GM19463 (cell line): Measurements from ENCODE around the gene TMEM108.
"Not testable (repeated sequence)": the region's sequence is repeated elsewhere in the genome, so short reads cannot be mapped to it uniquely, and the experiment has no call there.

ENCODE experiments used
- ATAC-seq: cut with Tn5 transposase; IDR thresholded peaks from one replicate; pipeline ENCODE4 v1.9.1; 2021; ENCODE audit warnings: mild to moderate bottlenecking, moderate library complexity; ENCODE audit not compliant: unreplicated experiment

TMEM108 gene

DNA sequence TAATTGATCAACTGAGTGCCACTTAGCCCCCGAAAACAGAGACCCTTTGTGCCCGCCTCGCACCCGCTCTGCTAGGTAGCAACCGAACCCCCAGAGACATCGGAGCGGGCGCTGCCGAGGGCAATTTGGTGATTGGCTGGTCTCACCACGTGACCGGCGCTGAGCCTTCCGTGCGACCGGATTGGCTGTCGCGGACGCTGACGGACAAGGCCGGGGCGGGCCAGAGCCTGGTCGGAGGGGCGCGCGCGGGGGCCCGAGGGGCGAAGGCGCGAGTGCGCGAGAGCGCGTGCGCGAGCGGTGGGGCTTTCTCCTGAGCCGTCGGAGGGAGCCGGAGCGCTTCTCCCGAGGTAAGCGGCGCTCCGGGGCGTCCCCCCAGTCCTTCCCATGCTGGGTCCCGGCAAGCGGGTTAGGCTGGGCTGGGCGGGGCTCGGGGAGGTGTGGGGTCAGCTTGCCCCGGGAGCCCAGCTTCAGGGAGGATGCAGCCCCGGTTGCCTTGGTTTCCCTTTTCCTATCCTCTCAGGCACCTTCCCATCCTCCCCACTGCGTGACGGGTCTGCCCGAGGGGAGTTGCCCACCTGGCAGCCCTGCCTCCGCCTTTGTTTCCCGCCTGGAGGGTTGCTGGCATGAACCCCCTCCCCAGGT, at the start of gene TMEM108:
TSS of gene TMEM108 (plus strand) at position 303 of the 642 bp plus-strand sequence.
- ATAC-seq = no peak

DNA sequence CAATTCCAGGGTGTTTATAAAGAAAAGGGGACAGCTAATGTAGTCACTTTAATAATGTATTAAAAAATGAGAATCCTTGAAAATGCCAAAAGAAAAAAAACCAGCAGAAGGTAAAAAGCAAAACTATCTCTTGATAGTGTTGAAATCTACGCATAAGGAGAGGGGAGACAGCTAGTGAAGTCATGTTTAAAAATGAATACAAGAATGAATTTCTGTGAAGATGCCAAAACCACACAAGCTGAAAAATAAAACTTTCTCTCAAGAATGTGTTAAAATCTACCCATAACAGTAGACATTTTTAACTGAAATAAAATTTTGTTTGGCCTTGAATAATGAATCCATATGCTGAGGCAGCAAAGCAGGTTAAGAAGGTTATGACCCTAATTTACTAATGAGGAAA, 42.2 kb upstream of the TMEM108 start:
- ATAC-seq = no peak

DNA sequence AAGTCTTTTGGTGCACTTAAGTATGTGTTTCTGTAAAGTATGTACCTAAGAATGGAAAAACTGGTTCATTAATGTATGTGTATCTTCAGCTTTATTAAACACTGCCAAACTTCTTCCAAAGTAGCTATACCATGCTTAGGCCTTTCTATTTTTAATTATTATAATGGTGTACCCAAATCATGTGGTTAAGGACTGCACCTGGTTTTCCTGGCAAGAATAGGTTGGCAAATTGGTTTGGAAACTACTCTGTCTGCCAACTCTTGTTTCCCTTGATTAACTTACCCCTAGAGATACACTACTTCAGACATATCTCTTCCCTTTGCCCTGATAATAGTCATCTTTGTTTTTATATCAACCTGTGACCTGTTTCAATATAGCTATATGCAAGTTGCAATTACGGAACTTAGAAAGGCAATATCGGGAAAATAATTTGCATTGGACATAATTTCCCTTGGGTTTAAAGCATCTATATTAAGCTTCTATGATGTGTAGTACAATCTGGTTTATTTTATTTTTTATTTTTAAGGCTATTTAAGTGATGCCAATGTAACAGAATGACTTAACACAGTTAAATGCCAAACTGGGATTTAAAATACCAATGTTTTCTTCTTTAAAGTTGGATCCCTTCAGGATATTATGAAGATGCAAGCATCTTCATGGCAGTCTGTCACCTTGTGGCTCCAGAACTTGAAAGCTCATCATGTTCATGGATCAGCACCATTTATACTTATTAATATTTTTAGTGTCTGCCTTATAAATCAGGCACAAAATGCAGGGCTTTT, 40.6 kb upstream of the TMEM108 start:
- ATAC-seq = no peak

DNA sequence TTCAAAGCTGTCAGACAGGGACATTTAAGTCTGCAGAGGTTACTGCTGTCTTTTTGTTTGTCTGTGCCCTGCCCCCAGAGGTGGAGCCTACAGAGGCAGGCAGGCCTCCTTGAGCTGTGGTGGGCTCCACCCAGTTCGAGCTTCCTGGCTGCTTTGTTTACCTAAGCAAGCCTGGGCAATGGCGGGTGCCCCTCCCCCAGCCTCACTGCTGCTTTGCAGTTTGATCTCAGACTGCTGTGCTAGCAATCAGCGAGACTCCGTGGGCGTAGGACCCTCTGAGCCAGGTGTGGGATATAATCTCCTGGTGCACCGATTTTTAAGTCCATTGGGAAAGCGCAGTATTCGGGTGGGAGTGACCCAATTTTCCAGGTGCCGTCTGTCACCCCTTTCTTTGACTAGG, 33.2 kb upstream of the TMEM108 start:
- not testable (repeated sequence) for ATAC-seq

DNA sequence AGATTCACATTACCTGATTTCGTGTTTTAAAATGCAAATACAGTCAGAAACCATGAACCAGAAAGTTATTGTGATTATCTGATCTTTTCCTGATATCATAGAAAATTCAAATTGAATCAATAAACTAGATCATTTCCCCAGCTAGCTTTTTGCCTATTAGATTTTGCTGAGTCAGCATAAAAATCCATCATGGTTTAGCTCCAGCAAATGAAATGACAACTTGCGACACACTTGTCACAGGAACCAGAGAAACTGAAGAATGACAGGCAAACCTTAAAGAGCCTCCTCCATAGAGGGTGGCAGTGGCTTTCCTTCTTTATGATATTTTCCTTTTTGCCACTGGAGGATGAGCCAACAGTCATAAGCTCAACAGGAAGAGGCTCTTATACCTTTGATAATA, 30.6 kb upstream of the TMEM108 start:
- ATAC-seq = no peak

DNA sequence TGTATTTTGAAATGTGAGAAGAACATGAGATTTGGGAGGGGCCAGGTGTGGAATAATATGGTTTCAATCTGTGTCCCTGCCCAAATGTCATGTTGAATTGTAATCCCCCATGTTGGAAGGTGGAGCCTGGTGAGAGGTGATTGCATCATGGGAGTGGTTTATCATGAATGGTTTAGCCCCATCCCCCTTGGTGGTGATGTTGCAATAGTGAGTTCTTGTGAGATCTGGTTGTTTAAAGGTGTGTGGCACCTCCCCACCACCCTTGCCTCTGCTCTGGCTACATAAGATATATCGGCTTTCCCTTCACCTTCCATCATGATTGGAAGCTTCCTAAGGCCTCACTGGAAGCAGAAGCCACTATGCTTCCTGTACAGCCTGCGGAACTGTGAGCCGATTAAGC, 23.9 kb upstream of the TMEM108 start:
- no peak for ATAC-seq

DNA sequence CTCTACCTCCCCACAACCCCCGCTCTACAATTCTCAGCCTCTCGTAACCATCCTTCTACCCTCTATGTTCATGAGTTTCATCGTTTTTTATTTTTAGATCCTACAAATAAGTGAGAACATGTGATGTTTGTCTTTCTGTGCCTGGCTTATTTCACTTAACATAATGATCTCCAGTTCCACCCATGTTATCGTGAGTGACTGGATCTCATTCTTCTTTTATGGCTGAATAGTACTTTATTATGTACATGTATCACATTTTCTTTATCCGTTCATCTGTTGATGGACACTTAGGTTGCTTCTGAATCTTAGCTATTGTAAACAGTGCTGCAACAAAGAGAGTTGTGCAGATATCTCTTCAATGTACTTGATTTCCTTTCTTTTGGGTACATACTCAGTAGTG, 22.6 kb upstream of the TMEM108 start:
- not testable (repeated sequence) for ATAC-seq

DNA sequence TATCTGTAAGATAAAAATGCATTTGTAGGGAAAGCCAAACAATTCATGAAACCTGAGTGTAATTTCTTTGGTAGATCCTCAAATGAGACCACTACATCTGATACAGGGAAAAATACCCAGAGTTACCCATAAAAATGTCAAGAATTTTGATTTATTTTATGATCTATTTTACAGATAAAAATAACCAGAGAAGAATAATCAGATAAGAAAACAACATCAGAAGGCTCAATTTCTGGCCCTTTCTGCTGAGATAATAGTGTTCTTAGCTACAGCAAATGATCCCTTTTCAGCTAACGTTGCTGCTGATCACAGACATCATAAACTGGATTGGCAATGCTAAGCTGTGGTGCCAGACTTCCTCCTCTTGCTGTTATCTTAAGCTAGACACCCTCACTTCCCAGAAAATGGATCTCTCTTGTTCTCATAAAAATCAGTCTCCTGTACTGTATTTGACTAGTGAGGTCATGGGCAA, 21.3 kb upstream of the TMEM108 start:
- ATAC-seq = no peak

DNA sequence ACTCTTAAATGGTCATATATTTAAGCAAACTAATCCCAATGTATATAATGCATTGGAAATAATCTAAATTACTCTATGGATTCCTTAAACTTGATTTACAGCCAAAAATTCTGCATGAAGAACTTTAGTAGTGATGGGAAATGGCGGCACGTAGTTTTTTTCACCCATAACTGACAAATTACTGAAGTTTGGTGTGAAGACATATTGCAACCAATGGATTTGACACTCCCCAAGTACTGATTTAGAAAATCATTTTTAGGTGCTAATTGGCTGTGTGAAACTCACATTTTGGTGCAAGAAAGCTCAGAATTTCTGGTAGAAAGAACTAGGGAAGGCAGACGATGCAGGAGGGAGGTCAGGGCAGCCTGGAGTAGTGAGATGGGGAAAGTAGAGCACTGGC, 19.3 kb upstream of the TMEM108 start:
- no peak for ATAC-seq

DNA sequence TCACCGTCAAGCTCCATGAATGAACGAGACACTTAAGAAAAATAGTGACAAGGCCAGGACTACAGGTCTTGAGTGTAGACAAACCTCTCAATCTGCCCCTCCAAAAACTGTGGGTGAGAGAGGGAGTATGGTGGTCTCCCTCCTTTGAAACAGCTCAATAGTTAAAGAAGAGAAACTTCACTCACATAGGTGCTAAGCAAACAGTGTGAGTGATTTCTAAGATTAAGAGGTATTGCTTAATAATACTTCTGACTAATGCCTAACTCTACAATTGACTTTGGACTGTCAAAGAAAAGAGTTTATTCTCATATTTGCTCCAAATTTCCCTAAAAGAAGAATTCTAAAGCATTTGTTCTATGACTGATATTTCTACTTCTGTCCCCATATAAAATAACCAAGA, 17.0 kb upstream of the TMEM108 start:
- no peak for ATAC-seq

DNA sequence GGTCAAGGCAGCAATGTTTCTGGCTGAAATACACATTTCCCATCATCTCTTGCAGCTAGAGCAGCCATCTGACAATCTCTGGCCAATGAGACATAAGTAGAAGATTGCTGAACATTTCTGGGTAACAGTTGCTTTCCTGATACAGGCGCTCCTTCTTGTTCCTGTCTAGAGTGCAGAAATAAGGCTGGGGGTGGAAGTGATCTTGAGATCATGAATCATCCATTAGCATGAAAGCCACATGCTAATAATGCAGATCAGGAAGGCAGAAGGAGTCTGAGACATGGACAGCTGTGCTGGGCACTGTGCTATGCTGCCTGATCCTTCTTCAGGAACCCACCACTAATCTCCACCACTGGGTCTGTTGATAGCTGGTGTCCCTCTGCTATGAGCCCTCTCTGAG, 14.8 kb upstream of the TMEM108 start:
- ATAC-seq = no peak

DNA sequence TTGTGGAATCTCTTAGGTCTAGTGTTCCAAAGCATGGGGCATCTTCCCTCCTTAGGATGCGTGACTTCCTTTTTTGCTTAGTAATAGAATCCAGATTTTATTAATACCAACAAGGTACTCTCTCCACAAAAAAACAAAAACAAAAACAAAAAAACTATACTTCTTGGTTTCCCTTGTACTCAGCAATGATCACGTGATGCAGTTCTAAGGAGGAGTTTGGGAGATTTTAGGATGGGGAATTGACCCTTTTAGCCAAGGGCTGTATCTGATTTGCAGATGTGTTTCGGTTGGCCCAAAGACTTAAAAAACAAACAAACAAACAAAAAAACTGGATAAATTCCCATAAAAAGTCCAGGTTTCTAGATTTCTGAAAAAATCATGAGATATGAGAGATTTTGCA, 12.6 kb upstream of the TMEM108 start:
- no peak for ATAC-seq

DNA sequence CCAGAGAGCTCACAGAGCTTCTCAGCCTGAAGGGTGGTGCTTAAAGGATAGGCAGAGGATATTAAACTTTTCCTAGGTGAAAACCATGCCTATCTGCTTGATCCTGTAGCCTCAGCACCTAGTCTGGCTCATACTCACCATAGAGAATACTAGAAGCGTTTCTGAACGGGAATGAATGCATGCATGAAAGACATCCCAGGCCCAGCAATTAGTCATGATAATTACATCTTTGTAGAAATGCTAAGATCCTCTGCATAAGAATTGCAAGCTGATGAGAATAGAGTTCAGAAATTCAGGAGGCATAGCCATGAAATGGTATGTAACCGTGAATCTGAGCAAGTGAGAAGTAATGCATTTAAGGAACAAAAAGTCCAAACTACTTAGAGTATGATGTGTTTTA, 5.9 kb upstream of the TMEM108 start:
- no peak for ATAC-seq

DNA sequence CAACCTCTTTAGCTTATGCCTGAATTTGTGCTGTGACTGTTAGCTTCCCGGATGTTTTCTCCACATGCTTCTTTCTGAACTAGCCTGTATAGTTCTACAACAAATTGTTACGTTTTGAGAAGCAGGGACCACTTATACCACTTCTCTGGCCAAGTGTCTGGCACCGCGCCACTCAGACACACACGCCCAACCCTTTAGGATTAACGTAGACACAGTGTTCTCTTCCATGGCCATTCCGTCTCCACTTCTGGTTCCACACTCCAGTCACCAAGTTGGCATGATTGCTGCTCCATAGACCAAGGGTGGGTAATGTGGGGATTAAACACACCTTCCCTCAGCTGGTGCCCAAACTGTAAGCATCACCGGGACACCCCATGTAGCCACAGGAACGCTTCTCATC, 755 bp upstream of the TMEM108 start:
- no peak for ATAC-seq

DNA sequence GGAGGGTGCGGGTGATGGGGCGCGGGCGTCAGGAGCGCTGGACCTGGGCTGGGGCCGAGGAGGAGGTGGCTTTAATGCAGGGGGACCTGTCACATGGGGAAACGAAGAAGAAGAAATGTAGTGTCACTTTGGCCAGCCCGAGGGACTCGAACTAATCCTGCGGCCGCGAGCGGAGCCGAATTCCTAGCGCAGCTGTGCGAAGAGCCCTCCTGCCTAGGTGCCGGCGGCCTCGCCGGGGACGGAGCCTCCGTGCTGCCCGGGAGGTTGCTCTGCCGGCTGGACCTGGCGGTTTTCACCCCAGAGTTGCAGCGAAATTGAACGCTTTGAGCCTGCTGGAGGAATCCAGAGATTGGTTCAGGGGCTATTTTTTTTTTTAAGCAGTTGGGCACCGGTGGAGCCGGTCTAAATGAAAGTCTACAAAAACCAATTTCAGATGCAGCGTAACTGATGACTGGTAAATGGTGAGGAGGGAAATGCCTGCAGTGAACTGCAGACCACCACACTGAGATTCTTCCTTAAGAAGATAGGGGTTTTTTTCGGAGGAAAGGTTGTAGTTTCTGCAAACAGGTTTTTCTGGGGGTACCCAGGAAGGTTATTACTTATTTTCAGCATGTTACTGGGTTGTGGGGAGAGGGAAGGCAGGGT, 662 bp downstream of the TMEM108 start:
- ATAC-seq = no peak

DNA sequence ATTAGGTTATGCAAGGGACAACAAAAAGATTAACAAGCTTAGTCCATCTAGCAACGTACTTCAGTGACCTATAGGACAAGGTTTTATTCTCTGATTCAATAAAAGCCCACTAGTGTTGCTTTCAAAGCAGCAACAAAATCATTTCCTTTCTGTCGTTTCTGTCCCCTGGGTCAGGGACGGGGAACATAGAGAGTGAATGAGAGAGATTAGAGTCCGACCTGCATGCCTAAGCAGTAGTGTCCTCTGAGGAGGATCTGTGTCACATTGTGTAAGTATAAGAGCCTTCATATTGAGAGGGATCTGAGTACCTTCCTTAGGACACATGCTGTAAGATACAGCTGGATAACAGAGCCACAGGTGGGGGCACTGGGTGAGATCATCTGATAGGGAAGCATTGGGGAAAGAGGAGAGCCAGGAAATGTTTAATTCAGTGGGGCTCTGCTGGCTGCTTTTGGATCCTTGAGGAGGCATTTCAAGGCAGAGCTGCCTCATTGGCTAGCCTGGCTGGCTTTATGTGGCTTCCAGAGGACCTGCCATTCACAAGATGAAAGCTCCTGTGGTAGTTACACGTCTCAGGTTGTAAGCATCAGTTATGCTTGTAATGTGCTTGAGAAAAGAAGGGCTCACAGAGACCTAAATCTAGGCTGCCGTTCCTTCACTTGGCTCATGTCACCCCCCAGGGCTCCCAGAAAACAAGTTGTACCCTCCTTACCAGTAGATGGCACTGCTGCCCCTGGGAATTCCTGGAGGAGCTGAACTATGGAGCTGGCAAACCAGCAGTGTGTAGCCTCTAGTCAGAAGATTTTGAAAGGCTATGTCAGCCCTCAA, 2.7 kb downstream of the TMEM108 start:
- ATAC-seq = no peak

DNA sequence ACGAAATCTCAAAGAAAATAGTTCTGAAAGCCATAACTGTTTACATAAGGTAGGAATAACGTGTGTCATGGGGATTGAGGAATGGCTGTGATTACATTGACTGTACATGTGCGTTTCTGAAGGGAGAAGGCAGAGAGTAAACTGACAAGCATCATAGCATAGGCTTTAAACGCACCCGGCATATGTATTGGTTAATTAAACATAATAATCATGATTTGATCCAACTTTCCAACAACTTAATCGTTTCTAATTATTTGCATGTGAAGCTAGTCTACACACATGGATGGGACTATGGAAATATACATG, 3.3 kb downstream of the TMEM108 start:
- no peak for ATAC-seq

DNA sequence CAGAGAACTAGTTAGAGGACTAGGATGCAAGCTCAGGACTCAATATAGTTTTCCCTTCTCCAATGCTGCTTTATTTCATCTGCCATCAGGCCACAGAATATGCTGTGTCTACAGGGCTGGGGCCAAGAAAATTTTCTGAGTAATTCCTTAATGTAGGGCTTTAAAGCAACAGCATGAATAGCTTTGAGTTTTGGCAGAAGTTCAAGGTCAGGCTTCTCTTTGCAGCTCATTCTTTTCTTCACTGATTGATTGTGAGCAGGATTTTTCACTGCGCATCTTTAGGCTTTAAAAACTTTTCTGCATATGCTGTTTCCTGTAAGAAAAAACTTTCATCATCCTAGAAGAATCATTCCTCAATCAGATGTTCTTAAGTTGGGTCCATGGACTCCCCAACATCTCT, 4.6 kb downstream of the TMEM108 start:
- no peak for ATAC-seq

DNA sequence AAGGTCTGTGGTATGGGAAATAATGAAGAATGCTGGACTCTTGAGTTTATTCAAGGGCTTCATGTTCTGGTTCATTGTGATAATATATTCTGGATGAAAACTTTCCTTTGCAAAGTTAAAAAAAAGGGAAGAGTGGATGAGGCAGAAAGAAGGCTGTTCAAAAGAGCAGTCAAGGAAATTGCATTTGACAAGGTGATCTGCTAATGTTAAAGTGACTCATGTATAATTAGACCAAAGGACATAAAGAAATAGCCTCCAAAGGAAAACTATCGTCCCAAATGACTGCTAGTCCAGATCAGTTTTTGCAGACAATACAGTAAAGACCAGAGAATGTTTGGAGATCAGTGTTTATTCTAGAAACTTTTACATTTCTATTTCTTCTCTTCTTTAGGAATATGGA, 9.8 kb downstream of the TMEM108 start:
- no peak for ATAC-seq

DNA sequence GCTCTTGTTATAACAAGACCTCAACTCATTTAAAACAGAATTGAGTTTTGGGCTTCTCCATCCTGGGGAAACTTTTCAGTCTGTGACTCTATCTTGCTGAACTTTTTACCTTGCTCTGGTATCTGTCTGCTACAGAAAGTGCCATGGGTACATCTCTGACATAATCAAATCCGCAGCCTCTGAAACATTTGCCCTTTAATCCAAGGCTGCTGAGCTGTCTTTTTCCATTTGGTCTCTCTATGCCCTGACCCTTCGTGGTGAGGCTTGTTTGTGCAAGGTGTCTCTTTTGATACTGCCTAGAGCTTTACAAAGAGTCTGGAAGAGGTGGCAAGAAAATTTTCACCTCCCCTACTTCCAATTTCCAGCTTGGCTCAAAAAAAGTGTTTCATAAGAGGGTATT, 11.3 kb downstream of the TMEM108 start:
- no peak for ATAC-seq

DNA sequence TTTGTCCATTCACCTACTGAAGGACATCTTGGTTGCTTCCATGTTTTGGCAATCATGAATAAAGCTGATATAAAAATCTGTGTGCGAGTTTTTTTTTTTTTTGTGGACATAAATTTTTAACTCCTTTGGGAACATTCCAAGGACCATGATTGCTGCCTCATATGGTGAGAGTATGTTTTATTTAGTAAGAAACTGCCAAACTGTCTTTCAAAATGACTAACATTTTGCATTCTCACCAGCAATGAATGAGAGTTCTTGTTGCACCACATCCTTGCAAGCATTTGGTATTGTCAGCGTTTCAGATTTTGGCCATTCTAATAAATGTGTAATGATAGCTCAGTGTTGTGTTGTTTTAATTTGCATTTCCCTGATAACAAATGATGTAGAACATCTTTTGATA, 12.7 kb downstream of the TMEM108 start:
- ATAC-seq = no peak
